Natural killer cell (primary cell): ENCODE data around the gene AKAP17A. TPM values are rescaled to one million over a fixed set of nuclear protein-coding genes. Genes with fewer than 3 reads are reported as not detected.

Experiments used
- ATAC-seq, 3 donors: fragments of 150-1000 bp in 2 of 3; fragments of 200-7000 bp in 1 of 3; cut with Tn5 transposase; 1 replicate in 1 of 3; 2 replicates in 2 of 3; pipeline ENCODE4 v1.10.0; 2021; ENCODE audit warnings: mild to moderate bottlenecking in 2 of 3, moderate library complexity in 2 of 3
- DNase-seq, 2 donors: peaks; one replicate each; pipeline versions ENCODE4 v3.0.0 to v3.0.0-alpha.2; 2013 to 2021; ENCODE audit warnings: mixed read lengths in 1 of 2
- H3K27ac ChIP-seq: one replicate; pipeline ENCODE4 v1.5.1; 2013; ENCODE audit warnings: mild to moderate bottlenecking, low read length
- H3K27me3 ChIP-seq: one replicate; pipeline ENCODE4 v1.6.1; 2013; ENCODE audit warnings: low read length; ENCODE audit not compliant: control insufficient read depth, insufficient read depth
- H3K36me3 ChIP-seq: one replicate; pipeline ENCODE4 v1.6.1; 2013; ENCODE audit warnings: low read length; ENCODE audit not compliant: control insufficient read depth, insufficient read depth
- H3K4me1 ChIP-seq: one replicate; pipeline ENCODE4 v1.6.1; 2013; ENCODE audit warnings: low read length; ENCODE audit not compliant: control insufficient read depth, insufficient read depth
- H3K4me3 ChIP-seq: one replicate; pipeline ENCODE4 v1.5.1; 2013; ENCODE audit warnings: low read length
- H3K9me3 ChIP-seq: one replicate; pipeline ENCODE4 v1.6.1; 2013; ENCODE audit warnings: low read length; ENCODE audit not compliant: control insufficient read depth, insufficient read depth
- H3K27ac Mint-ChIP-seq, 2 donors: one replicate each; pipeline ENCODE4 v1.8.0; 2022; ENCODE audit warnings: mild to moderate bottlenecking in 2 of 2, mixed read lengths in 2 of 2, moderate library complexity in 1 of 2
- H3K27me3 Mint-ChIP-seq, 2 donors: one replicate each; pipeline ENCODE4 v1.8.0; 2022; ENCODE audit warnings: low read depth in 2 of 2, mixed read lengths in 2 of 2
- H3K36me3 Mint-ChIP-seq: one replicate; pipeline ENCODE4 v1.8.0; 2022; ENCODE audit warnings: mixed read lengths
- H3K4me1 Mint-ChIP-seq, 2 donors: one replicate each; pipeline ENCODE4 v1.8.0; 2022; ENCODE audit warnings: mixed read lengths in 2 of 2
- H3K4me3 Mint-ChIP-seq: one replicate; pipeline ENCODE4 v1.8.0; 2022; ENCODE audit warnings: mild to moderate bottlenecking, moderate library complexity, mixed read lengths
- H3K9me3 Mint-ChIP-seq, 2 donors: one replicate each; pipeline ENCODE4 v1.8.0; 2022; ENCODE audit warnings: mixed read lengths in 2 of 2
- WGBS: methylation state at CpG from one replicate; pipeline ENCODE4 v1.1.7; 2013; ENCODE audit warnings: missing lambda C conversion rate; ENCODE audit not compliant: insufficient coverage; 5-methylcytosine and 5-hydroxymethylcytosine counted together
- intact Hi-C: fragments of 100-400 bp; cut with micrococcal nuclease; formaldehyde crosslinking; loops from one replicate; pipeline ENCODE4 v1.14.2; 2022
- total RNA-seq, 4 donors: library from RNA; stranded (reverse); fragments of 120-200 nt in 1 of 4; gene quantifications; one replicate each; pipeline versions ENCODE4 v1.2.3 to v1.2.4, GENCODE V29; 2013 to 2022
- TF ChIP-seq, protein P1 (sequence below): fragments of 200-600 bp; IDR thresholded peaks from one replicate; pipeline ENCODE4 v1.8.0; 2022; ENCODE audit warnings: antibody characterized with exemption

The AKAP17A gene
- total RNA-seq, 3 donors from 2014 or later (not counting 1 experiment from before 2014, with no cell fraction given), result 120 to 141 (median 121) TPM

DNA sequence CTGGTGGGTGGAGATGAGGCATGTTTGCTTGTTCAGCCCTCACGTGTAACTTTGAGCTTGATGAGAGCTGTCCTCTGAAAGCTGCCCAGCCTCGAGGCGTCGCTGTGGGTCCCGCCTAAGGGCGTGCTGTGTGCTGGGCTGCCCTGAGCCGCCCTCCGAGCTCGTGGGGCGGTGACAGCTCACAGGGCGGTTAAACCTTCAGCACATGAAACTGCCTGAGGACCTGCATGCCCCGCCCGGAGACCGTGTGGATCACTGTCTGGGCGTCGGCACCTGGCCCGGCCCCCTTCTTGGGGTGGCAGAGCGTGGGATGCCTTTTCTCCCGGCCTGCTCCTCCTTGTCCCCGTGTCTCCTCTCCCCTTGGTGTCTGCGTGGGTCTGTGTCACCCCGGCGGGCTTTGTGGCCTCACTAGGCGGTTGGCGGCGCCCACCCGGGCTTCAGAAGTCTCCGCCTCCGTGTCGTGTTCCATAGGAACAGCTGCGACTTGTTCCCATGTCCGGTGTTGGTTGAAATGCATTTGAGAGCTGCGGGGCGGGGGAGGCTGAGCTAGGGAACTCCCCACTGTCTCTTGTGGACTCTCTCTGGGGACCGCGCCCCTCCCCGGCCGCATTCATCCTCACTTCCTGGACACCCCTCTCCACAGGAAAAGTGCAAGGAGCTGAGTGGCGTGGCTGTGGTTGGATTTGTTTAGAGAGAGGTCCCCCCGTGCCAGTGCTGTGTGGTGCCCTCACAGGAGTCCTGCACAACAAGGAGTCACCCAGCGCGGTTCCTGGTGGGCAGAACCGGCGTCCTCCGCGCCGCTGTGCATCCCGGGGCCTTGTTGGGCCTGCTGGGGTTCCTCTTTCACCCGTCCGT, 6.8 kb downstream of the AKAP17A start:
- TF ChIP-seq, protein P1, sequence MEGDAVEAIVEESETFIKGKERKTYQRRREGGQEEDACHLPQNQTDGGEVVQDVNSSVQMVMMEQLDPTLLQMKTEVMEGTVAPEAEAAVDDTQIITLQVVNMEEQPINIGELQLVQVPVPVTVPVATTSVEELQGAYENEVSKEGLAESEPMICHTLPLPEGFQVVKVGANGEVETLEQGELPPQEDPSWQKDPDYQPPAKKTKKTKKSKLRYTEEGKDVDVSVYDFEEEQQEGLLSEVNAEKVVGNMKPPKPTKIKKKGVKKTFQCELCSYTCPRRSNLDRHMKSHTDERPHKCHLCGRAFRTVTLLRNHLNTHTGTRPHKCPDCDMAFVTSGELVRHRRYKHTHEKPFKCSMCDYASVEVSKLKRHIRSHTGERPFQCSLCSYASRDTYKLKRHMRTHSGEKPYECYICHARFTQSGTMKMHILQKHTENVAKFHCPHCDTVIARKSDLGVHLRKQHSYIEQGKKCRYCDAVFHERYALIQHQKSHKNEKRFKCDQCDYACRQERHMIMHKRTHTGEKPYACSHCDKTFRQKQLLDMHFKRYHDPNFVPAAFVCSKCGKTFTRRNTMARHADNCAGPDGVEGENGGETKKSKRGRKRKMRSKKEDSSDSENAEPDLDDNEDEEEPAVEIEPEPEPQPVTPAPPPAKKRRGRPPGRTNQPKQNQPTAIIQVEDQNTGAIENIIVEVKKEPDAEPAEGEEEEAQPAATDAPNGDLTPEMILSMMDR, result no peak
- Histone ChIP-seq H3K36me3 (peaks cover 86% of the 10 kb centered on the region), H3K4me3 (no peak overlapping the region), H3K4me1 (peaks cover 19% of the 10 kb centered on the region), H3K27ac (no peak overlapping the region), H3K9me3 (no peaks in the 10 kb centered on the region), H3K27me3 (no peaks in the 10 kb centered on the region)
- Mint-ChIP-seq H3K4me3 (no peak overlapping the region), H3K4me1 (peaks cover 29 to 39% of the 10 kb centered on the region in 2 donors), H3K36me3 (peaks cover 9% of the 10 kb centered on the region), H3K27ac (peak overlapping the region; percentile 11 to 69), H3K9me3 (no peaks in the 10 kb centered on the region), H3K27me3 (no peaks in the 10 kb centered on the region)
- intact Hi-C loops, result loop anchor here (10.0 kb wide), 1 partner anchor 1097 kb away; the partner anchor contains the start of gene CD99
- ATAC-seq, result peak in 2 of 3 donors; percentile 2 to 68
- DNase-seq, result peak in 1 of 2 donors; percentile 16
- 89% methylated on average over 46 of the region's 50 CpGs for WGBS

DNA sequence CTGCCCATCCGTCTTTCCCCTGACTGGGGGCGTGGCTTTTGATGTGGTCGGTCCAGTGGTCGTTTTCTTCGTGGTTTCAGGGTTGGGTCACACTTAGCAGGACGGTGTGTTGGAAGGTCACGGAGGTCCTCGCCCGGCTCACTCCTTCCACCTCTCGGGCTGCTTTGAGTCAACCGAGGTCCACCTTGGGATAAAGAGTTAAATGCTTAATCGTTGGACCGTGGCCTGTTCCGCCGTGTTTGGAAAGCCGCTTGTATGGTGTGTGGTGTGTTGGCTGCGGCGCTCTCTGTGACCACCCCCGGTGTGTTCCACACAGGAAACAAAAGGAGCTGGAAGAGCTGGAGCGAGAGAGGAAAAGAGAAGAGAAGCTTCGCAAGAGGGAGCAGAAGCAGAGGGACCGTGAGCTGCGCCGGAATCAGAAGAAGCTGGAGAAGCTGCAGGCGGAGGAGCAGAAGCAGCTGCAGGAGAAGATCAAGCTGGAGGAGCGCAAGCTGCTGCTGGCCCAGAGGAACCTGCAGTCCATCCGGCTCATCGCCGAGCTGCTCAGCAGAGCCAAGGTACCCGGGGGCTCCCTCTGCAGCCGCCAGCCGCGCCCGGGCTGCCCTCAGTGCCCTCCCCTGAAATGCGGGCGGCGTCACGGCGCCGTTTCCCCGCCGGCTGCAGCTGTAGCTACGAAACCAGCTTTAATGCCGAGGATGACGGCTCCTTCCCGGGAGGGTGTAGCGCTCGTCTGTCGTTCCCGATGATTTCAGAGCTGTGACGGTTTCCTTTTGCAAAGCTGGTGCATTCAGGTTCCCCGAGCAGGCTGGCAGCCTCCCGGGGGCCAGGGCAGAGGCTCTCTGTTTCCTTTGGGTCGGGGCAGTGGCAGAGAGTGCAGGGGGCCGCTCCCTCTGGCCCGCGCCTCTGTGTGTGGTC, 7.7 kb downstream of the AKAP17A start:
- Histone ChIP-seq H3K27ac (no peak overlapping the region), H3K9me3 (no peaks in the 10 kb centered on the region), H3K4me1 (peaks cover 11% of the 10 kb centered on the region), H3K27me3 (no peaks in the 10 kb centered on the region), H3K4me3 (no peak overlapping the region), H3K36me3 (peaks cover 80% of the 10 kb centered on the region)
- TF ChIP-seq, protein P1, result no peak
- Mint-ChIP-seq H3K27ac (peak overlapping the region; percentile 11 to 69), H3K27me3 (no peaks in the 10 kb centered on the region), H3K4me3 (no peak overlapping the region), H3K9me3 (no peaks in the 10 kb centered on the region), H3K4me1 (peaks cover 20 to 39% of the 10 kb centered on the region in 2 donors), H3K36me3 (peaks cover 9% of the 10 kb centered on the region)
- no peak for ATAC-seq
- DNase-seq, result peak in 1 of 2 donors; percentile 15
- WGBS, result 90% methylated on average over 57 of the region's 57 CpGs
- intact Hi-C loops, result loop anchor here (10.0 kb wide), 1 partner anchor 1096 kb away; the partner anchor contains the start of gene CD99

DNA sequence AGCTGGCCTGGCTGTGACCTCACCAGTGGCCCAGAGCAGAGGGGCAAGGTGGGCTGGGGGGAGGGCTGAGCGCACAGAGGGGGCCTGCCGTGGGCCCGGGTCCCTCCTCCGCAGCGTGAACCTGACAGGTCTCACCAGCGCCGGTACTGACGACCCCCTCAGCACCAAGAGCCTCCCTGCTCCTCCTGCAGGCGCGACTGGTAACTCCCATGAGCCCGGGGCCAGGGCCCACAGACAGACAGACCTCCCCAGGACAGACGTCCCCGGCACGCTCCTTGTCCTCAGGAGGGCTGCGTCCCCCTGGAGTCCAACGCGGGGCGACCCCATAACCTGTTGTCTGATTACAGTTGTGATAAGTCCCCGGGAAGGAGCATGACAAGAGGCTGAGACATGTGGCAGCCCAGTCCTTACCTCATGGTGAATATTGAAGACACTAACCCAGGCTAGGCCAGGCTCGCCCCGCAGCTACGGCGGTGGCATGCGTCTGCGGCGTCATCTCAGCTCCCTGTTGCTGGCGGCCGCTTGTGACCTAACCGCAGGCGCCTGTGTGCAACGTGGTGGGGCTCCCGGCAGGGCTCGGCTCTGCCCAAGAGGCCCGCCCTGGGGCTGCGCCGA, 8.5 kb downstream of the AKAP17A start:
- peaks cover 9% of the 10 kb centered on the region for H3K4me1 ChIP-seq
- Mint-ChIP-seq H3K4me1 (peaks cover 20 to 39% of the 10 kb centered on the region in 2 donors), H3K4me3 (no peak overlapping the region), H3K9me3 (no peaks in the 10 kb centered on the region), H3K27ac (no peak overlapping the region), H3K36me3 (peaks cover 9% of the 10 kb centered on the region), H3K27me3 (no peaks in the 10 kb centered on the region)
- 97% methylated on average over 36 of the region's 36 CpGs for WGBS
- no peaks in the 10 kb centered on the region for H3K9me3 ChIP-seq
- TF ChIP-seq, protein P1, result no peak
- intact Hi-C loops, result loop anchor here (10.0 kb wide), 1 partner anchor 1095 kb away; the partner anchor contains the start of gene CD99
- peaks cover 74% of the 10 kb centered on the region for H3K36me3 ChIP-seq
- H3K27ac ChIP-seq, result no peak overlapping the region
- no peak overlapping the region for H3K4me3 ChIP-seq
- ATAC-seq, result no peak
- H3K27me3 ChIP-seq, result no peaks in the 10 kb centered on the region
- DNase-seq, result no peak
